GM12872 (cell line): ENCODE data around the gene MED26.

Source experiments
- TF ChIP-seq, protein P1 (sequence below): IDR thresholded peaks from 3 replicates; pipeline ENCODE4 v1.5.1; 2011; ENCODE audit warnings: low read depth, mild to moderate bottlenecking, low read length, moderate library complexity; ENCODE audit not compliant: insufficient read depth

Gene MED26

DNA sequence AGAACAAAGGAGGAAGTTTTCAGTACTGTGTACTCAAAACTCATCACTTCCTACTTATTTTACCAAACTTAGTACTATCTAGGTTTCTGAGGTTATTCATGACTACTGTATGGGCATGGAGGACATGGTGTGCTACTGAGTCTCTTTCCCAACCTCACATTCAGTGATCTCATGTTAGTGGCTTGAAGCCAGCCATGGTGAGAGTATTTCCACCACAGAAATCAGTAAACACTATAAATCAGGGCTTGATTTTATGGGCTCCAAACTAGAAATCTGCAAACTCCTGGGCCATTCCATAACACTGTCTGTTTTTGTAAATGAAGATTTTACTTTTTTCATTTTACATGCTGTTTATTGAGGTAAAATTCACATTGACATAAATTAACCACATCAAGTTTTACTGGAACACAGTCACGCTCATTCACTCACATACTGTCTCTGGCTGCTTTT lies 19.7 kb downstream of the MED26 start:
- TF ChIP-seq, protein P1, sequence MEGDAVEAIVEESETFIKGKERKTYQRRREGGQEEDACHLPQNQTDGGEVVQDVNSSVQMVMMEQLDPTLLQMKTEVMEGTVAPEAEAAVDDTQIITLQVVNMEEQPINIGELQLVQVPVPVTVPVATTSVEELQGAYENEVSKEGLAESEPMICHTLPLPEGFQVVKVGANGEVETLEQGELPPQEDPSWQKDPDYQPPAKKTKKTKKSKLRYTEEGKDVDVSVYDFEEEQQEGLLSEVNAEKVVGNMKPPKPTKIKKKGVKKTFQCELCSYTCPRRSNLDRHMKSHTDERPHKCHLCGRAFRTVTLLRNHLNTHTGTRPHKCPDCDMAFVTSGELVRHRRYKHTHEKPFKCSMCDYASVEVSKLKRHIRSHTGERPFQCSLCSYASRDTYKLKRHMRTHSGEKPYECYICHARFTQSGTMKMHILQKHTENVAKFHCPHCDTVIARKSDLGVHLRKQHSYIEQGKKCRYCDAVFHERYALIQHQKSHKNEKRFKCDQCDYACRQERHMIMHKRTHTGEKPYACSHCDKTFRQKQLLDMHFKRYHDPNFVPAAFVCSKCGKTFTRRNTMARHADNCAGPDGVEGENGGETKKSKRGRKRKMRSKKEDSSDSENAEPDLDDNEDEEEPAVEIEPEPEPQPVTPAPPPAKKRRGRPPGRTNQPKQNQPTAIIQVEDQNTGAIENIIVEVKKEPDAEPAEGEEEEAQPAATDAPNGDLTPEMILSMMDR = no peak

DNA sequence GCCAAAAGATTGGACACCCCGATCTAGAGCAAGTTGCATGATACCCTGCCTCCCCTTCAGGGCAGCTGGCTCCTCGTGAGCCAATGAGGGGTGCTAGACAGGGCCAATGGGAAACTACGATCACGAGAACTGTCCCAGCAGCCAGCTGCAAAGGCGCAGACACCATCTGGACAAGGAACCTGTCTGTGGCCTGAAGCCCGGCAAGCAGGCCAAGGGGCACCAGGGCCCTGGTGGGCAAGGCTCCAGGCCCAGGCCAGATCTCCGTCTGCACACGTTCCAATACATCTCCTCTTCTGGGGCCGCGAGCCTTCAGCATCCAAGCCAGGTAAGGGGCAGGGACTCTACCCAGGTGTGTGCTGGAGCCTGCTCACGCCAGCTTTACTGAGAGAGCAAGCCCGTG lies 20.2 kb downstream of the MED26 start:
- TF ChIP-seq, protein P1 = no peak

DNA sequence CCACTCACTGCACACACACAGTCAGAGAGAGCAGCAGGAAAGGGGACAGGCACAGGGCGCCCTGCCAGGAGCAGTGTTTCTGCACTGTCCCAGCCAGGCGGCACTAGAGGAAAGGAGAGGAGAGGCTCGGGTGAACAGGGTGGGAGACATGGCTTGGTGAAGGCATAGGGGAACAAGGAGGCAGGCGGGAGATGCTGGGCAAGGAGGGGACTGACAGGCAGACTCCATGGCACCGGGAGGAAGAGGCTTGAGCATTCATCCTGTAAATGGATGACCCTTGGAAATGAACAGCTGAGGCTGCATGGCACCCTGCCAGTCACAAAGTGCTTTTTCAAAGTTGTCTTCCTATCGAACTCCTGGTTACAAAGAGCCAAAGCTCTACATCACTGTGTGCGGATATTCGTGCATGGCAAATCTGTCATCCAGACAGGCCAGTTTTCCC lies 22.4 kb downstream of the MED26 start:
- TF ChIP-seq, protein P1 = no peak

DNA sequence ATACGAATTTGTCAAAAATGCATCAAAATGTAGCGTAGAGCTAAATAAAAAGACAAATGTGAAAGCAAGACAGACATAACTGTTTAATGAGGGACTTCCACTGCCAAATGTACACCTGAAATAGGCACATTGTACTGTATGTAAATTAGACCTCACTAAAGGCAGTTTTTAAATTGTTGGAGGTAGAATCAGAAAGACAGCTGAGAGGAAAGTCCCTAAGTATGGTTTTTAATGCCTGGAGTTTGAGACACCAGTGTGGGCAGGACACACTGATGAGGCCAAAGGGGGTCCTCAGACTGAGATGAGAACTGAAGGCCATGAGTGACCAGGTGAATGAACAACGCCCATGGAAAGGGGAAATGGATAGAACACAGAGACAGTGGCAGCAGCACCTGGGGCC lies 22.9 kb downstream of the MED26 start:
- TF ChIP-seq, protein P1 = no peak

DNA sequence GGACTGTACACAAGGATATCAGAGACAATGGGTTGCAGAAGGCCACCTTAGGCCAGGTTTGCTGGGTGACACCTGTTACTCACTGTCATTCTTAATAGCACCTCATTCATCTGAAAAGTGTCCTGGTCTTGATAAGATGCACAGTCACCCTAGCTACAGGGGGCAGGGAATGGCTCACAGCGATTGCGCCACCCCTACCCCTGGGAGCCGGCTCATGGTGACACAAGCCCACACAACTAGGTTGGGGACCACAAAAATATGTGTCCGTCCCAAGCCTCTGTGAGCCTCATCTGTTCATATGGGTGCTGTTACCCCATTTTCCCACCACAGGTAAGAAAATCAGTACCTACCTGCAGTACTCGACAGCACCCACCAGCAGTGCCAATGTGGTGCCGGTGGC lies 23.4 kb downstream of the MED26 start:
- TF ChIP-seq, protein P1 = no peak

DNA sequence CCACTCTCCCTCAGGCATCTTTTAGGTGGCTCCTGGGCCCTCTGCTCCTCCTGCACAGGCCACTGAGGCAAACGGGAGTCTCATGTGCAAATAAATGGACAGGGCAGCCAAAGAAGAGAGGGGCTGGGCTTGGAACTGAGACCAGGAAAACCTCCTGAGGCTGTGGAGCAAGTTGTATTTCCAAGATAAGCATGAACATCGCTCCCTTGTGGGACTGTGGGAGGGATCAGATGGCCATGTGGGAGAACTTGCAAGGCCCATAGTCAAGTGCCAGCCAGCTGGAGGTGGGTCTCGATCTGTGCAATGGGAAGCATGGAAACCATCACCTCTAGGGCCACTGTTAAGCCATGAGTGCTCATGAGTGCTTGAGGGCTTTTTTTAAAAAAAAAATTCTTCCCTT lies 24.9 kb downstream of the MED26 start:
- TF ChIP-seq, protein P1 = no peak

DNA sequence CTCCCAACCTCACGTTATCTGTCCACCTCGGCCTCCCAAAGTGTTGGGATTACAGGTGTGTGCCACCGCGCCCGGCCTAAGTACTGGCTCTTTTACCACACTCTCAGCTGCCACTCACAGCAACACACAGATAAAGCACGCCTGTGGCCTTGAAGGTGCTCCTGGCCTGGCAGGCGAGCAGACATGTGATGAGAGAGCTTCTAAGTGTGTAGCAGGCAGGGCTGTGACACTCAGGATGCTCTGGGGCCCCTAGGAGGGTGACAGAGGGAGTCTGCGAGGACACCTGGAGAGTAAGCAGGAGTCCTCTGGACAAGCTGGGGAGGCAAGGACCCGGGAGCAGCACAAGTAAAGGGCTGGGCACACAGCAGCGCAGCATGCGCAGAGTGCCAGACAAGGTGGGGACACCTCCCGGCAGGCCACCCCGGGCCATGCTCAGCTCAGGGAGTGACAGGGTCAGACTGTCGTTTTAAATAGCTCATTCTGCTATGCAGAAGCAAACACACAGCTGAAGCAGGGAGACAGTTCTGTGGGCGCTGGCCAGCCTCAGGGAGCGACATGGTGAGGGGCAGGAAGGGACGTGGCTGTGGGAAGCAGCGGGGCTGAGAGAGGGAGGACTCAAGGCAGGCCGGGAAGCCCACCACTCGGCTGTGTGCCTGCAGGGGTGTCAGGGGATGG lies 26.5 kb downstream of the MED26 start:
- TF ChIP-seq, protein P1 = no peak
